BJ (cell line): ENCODE results near the gene UBE2J1. TPM values are rescaled to one million over a fixed set of nuclear protein-coding genes. Genes with fewer than 3 reads are reported as not detected.
A peak's percentile ranks its signal among the peaks of the same experiment; 100 is the strongest.
"Not testable (repeated sequence)": the region's sequence is repeated elsewhere in the genome, so short reads cannot be mapped to it uniquely, and the experiment has no call there.

ENCODE experiments used
- CTCF ChIA-PET: fragments of 350-600 bp; formaldehyde crosslinking; extraction: SDS; loops from one replicate; lab custom pipeline; 2021; ENCODE audit warnings: antibody characterized with exemption, inconsistent platforms; lab: Yijun Ruan, JAX
- POLR2A ChIA-PET: fragments of 300-600 bp; sonication (Branson Sonifier 250); formaldehyde crosslinking; extraction: SDS; loops from one replicate; lab custom pipeline; 2021; ENCODE audit warnings: antibody characterized with exemption; lab: Charles Lee
- DNase-seq: peaks from one replicate; pipeline ENCODE4 v3.0.0-alpha.2; 2011; ENCODE audit warnings: low read depth
- H3K27me3 ChIP-seq: 2 replicates; pipeline ENCODE4 v1.6.0; 2011; ENCODE audit warnings: low read length; ENCODE audit not compliant: control insufficient read depth, insufficient read depth
- H3K36me3 ChIP-seq: 2 replicates; pipeline ENCODE4 v1.5.1; 2011; ENCODE audit warnings: low read length; ENCODE audit not compliant: control insufficient read depth, insufficient read depth
- H3K4me3 ChIP-seq: 2 replicates; pipeline ENCODE4 v1.5.1; 2011; ENCODE audit warnings: low read depth, mild to moderate bottlenecking, control low read depth, low read length
- polyA minus RNA-seq: library from RNA; depleted of rRNA, polyadenylated mRNA; stranded (reverse); fragments of >200 nt; gene quantifications from 2 replicates; pipeline ENCODE4 v1.2.3, GENCODE V29; 2011; rRNA and poly(A)+ RNA removed
- polyA plus RNA-seq: library from polyadenylated mRNA; depleted of rRNA; stranded (reverse); fragments of >200 nt; gene quantifications from 2 replicates; pipeline ENCODE4 v1.2.3, GENCODE V29; 2011; rRNA removed
- TF ChIP-seq, protein P1 (sequence below): IDR thresholded peaks from 2 replicates; pipeline ENCODE4 v1.5.1; 2011; ENCODE audit warnings: low read depth, mild to moderate bottlenecking, control low read depth, inconsistent platforms, low read length, moderate library complexity; ENCODE audit not compliant: insufficient read depth

UBE2J1 gene, protein sequence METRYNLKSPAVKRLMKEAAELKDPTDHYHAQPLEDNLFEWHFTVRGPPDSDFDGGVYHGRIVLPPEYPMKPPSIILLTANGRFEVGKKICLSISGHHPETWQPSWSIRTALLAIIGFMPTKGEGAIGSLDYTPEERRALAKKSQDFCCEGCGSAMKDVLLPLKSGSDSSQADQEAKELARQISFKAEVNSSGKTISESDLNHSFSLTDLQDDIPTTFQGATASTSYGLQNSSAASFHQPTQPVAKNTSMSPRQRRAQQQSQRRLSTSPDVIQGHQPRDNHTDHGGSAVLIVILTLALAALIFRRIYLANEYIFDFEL
- 27.1 and 43.3 TPM in 2 replicates for polyA plus RNA-seq
- 16.4 and 18.8 TPM in 2 replicates for polyA minus RNA-seq

DNA sequence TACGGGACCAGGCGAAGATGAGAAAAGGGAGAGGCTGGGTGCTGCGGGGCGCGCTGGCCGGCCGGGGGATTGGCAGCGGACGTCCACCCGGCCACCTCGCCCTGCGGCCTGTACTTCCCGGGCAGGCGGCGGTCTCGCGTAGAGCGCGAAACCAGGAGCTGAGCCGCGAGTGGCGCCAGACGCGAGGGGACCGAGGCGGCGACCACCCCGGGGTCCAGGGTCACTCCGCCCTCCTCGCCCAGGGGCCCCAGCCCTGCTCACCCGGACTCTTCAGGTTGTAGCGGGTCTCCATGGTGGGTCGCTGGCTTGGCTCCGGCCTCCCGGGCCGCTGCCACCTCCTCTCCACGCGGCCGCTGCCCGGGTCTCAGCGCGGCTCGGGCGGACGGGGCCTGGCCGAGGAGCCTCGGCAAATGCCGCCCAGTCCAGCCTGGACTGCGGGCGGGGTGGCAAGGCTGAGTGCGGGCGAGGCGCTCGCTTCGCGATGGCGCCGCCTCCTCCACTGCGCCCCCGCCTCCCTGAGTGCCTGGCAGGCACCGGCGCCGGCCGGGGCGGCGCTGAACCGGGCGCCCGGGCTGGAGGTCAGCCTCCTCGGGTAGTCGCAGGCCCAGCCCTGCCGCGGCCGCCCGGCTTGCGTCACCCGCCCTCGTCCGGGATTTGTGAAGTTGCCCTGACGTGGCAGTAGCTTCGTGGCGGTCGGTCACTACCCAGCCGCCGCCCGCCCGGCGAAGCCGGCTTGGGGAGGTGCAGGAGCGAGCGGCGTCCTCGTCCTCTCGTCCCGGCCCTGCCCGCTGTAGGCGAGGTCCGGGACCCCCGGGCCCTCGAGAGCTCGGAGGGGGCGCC, at the start of gene UBE2J1:
UBE2J1 (minus strand) TSS at position 445 of the 840 bp plus-strand sequence; CDS start at position 292, 153 bp downstream.
- ChIA-PET POLR2A (interaction anchor here (0.7 kb wide), 1 partner anchor 299 kb away, joined by 3 read pairs; no protein-coding TSS in a partner anchor), CTCF (interaction anchor here (0.6 to 4.0 kb wide), 6 partner anchors 11 to 93 kb away, joined by 3 to 19 read pairs (median 4); no protein-coding TSS in a partner anchor)
- no peaks in the 10 kb centered on the region; the same call in 1 of the 2 replicates for H3K27me3 ChIP-seq
- no peaks in the 10 kb centered on the region for H3K36me3 ChIP-seq
- DNase-seq, result peak; percentile 63
- TF ChIP-seq, protein P1, sequence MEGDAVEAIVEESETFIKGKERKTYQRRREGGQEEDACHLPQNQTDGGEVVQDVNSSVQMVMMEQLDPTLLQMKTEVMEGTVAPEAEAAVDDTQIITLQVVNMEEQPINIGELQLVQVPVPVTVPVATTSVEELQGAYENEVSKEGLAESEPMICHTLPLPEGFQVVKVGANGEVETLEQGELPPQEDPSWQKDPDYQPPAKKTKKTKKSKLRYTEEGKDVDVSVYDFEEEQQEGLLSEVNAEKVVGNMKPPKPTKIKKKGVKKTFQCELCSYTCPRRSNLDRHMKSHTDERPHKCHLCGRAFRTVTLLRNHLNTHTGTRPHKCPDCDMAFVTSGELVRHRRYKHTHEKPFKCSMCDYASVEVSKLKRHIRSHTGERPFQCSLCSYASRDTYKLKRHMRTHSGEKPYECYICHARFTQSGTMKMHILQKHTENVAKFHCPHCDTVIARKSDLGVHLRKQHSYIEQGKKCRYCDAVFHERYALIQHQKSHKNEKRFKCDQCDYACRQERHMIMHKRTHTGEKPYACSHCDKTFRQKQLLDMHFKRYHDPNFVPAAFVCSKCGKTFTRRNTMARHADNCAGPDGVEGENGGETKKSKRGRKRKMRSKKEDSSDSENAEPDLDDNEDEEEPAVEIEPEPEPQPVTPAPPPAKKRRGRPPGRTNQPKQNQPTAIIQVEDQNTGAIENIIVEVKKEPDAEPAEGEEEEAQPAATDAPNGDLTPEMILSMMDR, result no peak
- H3K4me3 ChIP-seq, result peak within 1 kb of the TSS; percentile 77

DNA sequence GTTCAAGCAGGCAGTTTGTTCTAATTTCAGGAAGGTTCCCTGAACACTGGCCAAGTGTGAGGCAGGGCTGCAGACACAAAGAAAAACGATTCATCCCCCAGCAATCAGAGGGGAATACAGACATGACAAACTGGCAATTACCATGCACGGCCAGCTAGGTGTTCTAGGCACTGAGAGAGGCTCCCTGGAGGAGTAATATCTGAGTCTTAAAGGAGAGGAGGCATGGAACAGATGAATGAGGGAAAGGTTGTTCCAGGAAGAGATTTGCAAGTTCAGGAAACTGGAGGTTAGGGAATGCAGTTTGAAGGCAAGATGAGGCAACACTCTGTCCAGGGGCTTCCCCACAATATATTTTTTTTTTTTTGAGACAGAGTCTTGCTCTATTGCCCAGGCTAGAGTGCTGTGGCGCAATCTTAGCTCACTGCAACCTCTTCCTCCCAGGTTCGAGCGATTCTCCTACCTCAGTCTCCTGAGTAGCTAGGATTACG, 48.4 kb upstream of the UBE2J1 start:
- ChIA-PET POLR2A (no interaction called here), CTCF (no interaction called here)
- Histone ChIP-seq H3K4me3 (no peak overlapping the region), H3K27me3 (peaks cover 2% of the 10 kb centered on the region; the same call in 1 of the 2 replicates), H3K36me3 (no peaks in the 10 kb centered on the region)
- DNase-seq, result no peak
- TF ChIP-seq, protein P1, result no peak

DNA sequence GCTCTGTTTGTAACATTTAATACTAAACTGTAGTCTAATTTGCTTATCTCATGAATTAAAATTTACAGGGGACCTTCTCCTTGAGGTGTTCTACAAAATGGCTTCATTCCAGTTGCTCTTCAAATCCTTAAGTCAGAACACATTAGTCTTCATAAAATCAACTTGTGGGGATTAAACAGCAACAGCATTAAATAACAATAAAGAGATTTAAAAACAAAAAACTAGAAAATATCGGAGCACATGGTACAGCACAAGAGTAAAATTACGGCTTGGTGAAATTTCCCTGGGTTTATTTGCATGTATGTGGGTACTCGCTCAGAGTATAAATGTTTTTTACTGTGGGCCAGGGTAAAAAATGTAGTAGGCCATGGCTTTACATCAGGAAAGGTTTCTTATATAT, 47.5 kb upstream of the UBE2J1 start:
- no peak for DNase-seq
- POLR2A ChIA-PET, result no interaction called here
- CTCF ChIA-PET, result no interaction called here
- Histone ChIP-seq H3K27me3 (peaks cover 2% of the 10 kb centered on the region; the same call in 1 of the 2 replicates), H3K36me3 (no peaks in the 10 kb centered on the region), H3K4me3 (no peak overlapping the region)
- TF ChIP-seq, protein P1, result no peak

DNA sequence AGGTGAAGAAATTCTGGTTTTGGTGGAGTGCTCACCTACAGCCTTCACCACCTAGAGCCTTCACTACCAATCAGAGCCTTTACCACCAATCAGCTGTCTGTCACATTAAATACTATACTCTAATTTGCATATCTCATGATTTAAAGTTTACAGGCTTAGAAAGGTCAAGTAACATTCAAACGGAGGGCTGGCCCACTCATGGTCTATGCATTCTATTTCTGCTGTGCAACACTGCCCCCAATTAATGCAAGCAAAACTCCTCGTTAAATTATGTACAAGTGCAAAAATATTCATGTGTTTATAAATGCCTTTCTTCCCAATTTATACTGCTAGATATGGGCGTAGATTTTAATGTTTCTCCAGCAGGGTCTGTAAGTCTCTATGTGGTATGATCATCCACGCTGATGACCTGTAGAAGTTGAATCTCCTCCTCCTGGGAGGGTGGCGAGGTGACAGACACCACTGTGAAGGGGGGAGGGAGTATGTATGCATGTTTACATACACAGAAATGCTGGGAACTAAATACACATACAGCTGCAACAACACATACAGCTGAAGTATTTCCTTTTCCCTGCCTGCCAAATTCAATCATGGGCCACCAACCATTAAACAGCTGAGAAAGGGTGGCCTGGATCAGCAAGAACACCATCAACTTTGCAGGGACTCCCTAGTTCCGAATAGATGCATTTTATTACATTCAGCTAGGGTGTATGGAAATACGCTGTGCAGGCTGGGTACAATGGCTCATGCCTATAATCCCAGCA, 46.4 kb upstream of the UBE2J1 start:
- CTCF ChIA-PET, result interaction anchor here (1.0 kb wide), 1 partner anchor 26 kb away, joined by 3 read pairs; no protein-coding TSS in a partner anchor
- no peaks in the 10 kb centered on the region for H3K36me3 ChIP-seq
- H3K27me3 ChIP-seq, result peaks cover 2% of the 10 kb centered on the region; the same call in 1 of the 2 replicates
- no peak overlapping the region for H3K4me3 ChIP-seq
- POLR2A ChIA-PET, result no interaction called here
- TF ChIP-seq, protein P1, result no peak
- no peak for DNase-seq

DNA sequence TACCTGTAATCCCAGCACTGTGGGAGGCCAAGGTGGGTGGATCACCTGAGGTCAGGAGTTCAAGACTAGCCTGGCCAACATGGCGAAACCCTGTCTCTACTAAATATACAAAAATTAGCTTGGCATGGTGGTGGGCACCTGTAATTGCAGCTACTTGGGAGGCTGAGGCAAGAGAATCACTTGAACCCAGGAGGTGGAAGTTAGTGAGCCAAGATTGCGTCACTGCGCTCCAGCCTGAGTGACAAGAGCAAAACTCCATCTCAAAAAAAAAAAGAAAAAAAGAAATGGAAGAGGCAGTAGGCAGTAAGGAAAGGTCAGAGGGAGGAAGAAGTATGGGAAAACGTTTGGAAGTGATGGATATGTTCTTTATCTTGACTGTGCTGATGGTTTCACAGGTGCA, 45.4 kb upstream of the UBE2J1 start:
- DNase-seq, H3K36me3 ChIP-seq, H3K4me3 ChIP-seq, H3K27me3 ChIP-seq, POLR2A ChIA-PET, CTCF ChIA-PET: not testable (repeated sequence)
